Neural progenitor cell (in vitro differentiated cells): ENCODE results near the gene CNN3.

Experiments used
- EZH2 ChIP-seq: fragments of 200-600 bp; sonication (generic); IDR thresholded peaks from 2 replicates; pipeline ENCODE4 v1.6.1; 2017; ENCODE audit warnings: antibody characterized with exemption, mild to moderate bottlenecking, moderate library complexity
- EZH2phosphoT487 ChIP-seq: fragments of 200-600 bp; sonication (generic); IDR thresholded peaks from 2 replicates; pipeline ENCODE4 v1.6.1; 2017; ENCODE audit warnings: antibody characterized with exemption
- TF ChIP-seq, protein P1 (sequence below): fragments of 200-600 bp; sonication (generic); IDR thresholded peaks from 2 replicates; pipeline ENCODE4 v1.5.1; 2017; ENCODE audit warnings: antibody characterized with exemption, mild to moderate bottlenecking

DNA sequence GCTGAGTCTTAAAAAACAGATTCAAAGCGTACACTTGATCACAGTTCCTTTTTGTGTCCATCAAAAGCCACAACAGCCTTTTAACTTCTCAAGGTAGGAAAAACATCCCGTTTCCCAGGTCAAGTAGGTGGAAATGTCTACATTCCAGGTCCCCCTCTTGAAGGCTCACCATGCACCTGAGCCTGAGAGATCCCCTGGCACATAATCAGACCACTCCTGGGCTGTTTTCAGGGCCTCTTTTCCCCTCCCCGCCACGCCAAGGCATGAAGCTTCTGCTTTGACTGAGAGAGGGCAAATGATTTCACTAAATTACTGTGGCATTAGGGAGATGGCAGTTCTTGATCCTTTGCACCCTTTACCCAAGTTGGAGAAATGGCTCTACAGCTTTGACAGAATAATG lies 21.7 kb downstream of the CNN3 start:
- TF ChIP-seq, protein P1, sequence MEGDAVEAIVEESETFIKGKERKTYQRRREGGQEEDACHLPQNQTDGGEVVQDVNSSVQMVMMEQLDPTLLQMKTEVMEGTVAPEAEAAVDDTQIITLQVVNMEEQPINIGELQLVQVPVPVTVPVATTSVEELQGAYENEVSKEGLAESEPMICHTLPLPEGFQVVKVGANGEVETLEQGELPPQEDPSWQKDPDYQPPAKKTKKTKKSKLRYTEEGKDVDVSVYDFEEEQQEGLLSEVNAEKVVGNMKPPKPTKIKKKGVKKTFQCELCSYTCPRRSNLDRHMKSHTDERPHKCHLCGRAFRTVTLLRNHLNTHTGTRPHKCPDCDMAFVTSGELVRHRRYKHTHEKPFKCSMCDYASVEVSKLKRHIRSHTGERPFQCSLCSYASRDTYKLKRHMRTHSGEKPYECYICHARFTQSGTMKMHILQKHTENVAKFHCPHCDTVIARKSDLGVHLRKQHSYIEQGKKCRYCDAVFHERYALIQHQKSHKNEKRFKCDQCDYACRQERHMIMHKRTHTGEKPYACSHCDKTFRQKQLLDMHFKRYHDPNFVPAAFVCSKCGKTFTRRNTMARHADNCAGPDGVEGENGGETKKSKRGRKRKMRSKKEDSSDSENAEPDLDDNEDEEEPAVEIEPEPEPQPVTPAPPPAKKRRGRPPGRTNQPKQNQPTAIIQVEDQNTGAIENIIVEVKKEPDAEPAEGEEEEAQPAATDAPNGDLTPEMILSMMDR, result no peak
- TF ChIP-seq EZH2, result no peak
- TF ChIP-seq EZH2phosphoT487, result no peak
